BE2C (cell line): Measurements from ENCODE around the gene CDH23.

Source experiments
- DNase-seq: peaks from one replicate; pipeline ENCODE4 v3.0.0-alpha.2; 2020
- H3K27me3 ChIP-seq: fragments of 250-450 bp; sonication (Bioruptor Pico); 2 replicates; pipeline ENCODE4 v1.5.1; 2020; ENCODE audit warnings: mild to moderate bottlenecking
- H3K36me3 ChIP-seq: fragments of 250-450 bp; sonication (Bioruptor Pico); 2 replicates; pipeline ENCODE4 v1.5.1; 2020; ENCODE audit warnings: mild to moderate bottlenecking
- H3K4me1 ChIP-seq: fragments of 250-450 bp; sonication (Bioruptor Pico); 2 replicates; pipeline ENCODE4 v1.5.1; 2020
- H3K4me3 ChIP-seq: 2 replicates; pipeline ENCODE4 v1.5.1; 2011; ENCODE audit warnings: low read depth, low read length
- H3K9me3 ChIP-seq: fragments of 250-450 bp; sonication (Bioruptor Pico); 2 replicates; pipeline ENCODE4 v1.5.1; 2020
- TF ChIP-seq, protein P1 (sequence below): IDR thresholded peaks from 2 replicates; pipeline ENCODE4 v1.5.1; 2012; ENCODE audit warnings: mild to moderate bottlenecking, low read depth, low read length

CDH23 gene

DNA sequence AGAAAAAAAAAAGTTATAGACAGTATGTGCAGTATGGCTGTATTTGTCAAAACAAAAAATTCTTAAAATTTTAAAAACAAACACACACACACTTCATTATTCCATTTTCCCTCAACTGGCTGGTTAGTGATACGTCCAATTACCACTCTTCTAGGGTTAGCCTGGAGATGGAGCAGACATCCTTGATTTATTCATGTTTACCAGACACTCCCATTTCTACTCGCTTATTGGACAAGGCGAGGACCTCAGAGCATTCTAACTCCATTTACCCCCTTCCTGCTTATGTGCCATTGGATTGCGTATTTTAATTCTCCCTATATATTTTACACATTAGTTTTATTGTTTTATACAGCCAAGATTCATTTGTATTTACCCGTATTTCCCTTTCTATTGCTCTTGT is 8.5 kb upstream of the CDH23 start:
- TF ChIP-seq, protein P1, sequence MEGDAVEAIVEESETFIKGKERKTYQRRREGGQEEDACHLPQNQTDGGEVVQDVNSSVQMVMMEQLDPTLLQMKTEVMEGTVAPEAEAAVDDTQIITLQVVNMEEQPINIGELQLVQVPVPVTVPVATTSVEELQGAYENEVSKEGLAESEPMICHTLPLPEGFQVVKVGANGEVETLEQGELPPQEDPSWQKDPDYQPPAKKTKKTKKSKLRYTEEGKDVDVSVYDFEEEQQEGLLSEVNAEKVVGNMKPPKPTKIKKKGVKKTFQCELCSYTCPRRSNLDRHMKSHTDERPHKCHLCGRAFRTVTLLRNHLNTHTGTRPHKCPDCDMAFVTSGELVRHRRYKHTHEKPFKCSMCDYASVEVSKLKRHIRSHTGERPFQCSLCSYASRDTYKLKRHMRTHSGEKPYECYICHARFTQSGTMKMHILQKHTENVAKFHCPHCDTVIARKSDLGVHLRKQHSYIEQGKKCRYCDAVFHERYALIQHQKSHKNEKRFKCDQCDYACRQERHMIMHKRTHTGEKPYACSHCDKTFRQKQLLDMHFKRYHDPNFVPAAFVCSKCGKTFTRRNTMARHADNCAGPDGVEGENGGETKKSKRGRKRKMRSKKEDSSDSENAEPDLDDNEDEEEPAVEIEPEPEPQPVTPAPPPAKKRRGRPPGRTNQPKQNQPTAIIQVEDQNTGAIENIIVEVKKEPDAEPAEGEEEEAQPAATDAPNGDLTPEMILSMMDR, result no peak
- no peaks in the 10 kb centered on the region for H3K36me3 ChIP-seq
- no peaks in the 10 kb centered on the region for H3K4me1 ChIP-seq
- no peak for DNase-seq
- no peaks in the 10 kb centered on the region for H3K9me3 ChIP-seq
- no peaks in the 10 kb centered on the region for H3K27me3 ChIP-seq
- H3K4me3 ChIP-seq, result no peak overlapping the region

DNA sequence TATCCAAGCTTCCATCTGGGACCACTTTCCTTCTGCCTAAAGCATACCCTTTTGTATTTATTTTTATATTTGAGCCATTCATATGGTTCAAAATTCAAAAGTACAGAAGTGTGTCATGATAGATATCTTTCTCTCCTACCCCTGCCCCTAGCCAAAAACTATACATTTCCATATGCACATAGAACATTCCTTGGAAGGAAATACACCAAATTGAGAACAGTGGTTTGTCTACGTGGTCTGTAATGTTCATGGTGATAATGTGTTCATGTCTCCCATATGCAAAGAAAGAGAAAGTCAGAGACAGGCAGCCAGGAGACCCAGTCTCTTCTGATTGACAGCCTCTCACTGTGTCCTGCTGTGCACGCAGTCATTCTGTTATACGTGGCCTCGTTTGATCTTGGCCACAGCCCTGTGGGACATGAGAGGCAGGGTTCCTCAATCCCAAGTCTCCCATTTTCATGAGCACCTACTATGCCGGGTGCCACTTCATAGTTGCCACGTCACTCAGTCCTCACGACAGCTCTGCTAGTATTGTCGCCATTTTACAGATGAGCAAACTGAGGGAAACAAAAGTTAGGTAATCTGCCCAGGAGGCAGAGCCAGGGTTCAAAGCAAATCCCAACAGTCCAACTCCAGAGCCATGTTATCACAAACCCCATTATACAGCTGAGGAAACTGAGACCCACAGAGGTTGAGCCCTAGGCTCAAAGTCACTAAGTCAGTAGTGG is 8.0 kb upstream of the CDH23 start:
- Histone ChIP-seq H3K36me3 (no peaks in the 10 kb centered on the region), H3K9me3 (no peaks in the 10 kb centered on the region), H3K4me1 (no peaks in the 10 kb centered on the region), H3K27me3 (no peaks in the 10 kb centered on the region), H3K4me3 (no peak overlapping the region)
- TF ChIP-seq, protein P1, result no peak
- no peak for DNase-seq

DNA sequence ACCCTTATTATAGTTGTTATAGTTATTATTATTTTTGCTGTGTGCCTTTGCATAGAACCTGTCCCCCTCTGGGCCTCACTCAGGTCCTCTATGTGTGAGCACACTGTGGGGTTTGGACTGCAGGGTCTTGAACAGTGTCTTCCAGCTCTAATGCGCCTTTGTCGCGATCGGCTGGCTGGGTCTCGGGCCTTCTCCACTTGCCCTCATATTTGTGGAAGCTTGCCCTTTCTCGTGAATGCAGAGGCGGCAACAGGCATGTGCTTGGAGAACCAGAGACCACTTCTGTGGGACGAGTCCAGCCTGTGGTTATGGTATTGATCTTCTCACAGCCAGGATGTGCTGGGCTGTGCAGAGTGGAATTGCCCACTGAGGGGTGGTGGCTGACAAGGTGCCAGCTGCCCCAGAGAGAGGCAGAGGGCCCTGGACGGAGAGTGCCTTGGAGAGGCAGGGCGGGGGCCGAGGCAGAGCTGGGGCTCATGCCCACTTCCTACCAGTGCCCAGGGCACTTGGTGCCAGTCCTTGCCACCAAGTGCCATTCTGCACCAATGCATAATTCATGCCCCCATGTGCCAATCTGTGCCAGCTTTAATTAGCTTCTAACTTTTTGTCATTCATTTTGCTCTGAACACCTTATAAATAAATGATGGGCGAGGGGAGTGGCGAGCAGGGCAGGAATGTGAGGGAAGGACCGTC is 6.8 kb upstream of the CDH23 start:
- TF ChIP-seq, protein P1, result no peak
- no peak overlapping the region for H3K4me3 ChIP-seq
- no peaks in the 10 kb centered on the region for H3K9me3 ChIP-seq
- H3K27me3 ChIP-seq, result no peaks in the 10 kb centered on the region
- no peak for DNase-seq
- no peaks in the 10 kb centered on the region for H3K36me3 ChIP-seq
- H3K4me1 ChIP-seq, result no peaks in the 10 kb centered on the region

DNA sequence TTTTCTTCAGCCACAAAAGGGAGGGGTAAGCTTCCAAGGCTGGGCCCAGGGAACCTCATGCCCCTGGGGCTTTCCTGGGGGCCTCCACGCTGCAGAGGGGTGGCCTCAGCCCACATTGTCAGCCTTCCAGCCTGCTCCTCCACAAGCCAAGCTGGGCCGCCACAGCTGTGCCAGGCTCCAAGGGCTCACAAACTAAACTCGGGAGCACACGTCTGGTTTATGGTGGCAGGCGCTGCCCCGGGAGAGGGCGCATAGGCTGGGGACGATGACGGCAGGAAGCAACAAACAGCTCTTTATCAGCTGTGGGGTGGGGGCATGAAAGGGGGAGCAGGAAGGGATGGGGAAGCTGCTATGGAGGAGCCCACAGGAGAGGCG is 6.3 kb upstream of the CDH23 start:
- Histone ChIP-seq H3K36me3 (no peaks in the 10 kb centered on the region), H3K9me3 (no peaks in the 10 kb centered on the region), H3K27me3 (no peaks in the 10 kb centered on the region), H3K4me3 (no peak overlapping the region), H3K4me1 (no peaks in the 10 kb centered on the region)
- TF ChIP-seq, protein P1, result no peak
- DNase-seq, result no peak

DNA sequence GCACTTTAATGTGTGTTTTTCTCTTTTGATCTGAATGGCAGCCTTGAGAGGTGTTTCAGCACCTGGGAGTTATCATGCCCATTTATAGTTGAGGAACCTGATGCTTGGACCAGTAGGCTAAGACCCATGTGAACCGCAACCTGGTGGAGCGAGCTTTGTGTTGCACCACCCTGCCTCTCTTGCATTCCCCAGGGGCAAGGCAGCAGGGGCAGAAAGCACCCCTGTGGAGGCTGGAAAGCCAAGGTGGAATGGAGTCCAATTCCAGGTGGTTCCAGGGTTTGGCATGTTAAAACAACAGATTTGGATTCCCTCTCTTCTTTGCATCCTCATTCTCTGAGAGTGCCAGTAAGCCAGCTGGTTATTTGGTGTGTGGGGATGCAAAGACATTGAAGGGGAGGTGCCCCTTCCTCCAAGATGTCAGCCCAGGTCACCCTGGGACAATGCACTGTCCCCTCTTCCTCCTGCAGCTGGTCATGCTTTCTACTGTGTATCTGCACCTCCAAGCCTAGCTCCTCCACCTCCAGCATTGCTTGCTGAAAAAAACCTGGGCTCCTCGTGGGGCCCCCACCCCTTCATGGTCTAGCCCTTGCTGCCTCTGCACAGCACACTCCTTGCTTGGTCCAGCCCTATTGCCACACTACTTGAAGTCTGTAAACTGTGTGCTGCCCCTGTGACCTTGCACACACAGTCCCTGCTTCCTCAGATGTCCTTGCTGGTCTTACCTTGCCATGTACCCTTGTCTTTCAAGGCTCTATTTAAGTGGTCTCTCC is 5.6 kb upstream of the CDH23 start:
- H3K9me3 ChIP-seq, result no peaks in the 10 kb centered on the region
- no peak overlapping the region for H3K4me3 ChIP-seq
- DNase-seq, result no peak
- H3K27me3 ChIP-seq, result no peaks in the 10 kb centered on the region
- TF ChIP-seq, protein P1, result no peak
- no peaks in the 10 kb centered on the region for H3K36me3 ChIP-seq
- no peaks in the 10 kb centered on the region for H3K4me1 ChIP-seq
